ENCODE results near the gene CBR1. TPM values are rescaled to one million over a fixed set of nuclear protein-coding genes. Genes with fewer than 3 reads are reported as not detected.

The CBR1 gene
- total and polyA plus RNA-seq, 10 of the 15 experiments (the other 5 are each of a cell fraction or from before 2014, with no cell fraction given), result 16.9 to 138 (median 57.4) TPM

DNA sequence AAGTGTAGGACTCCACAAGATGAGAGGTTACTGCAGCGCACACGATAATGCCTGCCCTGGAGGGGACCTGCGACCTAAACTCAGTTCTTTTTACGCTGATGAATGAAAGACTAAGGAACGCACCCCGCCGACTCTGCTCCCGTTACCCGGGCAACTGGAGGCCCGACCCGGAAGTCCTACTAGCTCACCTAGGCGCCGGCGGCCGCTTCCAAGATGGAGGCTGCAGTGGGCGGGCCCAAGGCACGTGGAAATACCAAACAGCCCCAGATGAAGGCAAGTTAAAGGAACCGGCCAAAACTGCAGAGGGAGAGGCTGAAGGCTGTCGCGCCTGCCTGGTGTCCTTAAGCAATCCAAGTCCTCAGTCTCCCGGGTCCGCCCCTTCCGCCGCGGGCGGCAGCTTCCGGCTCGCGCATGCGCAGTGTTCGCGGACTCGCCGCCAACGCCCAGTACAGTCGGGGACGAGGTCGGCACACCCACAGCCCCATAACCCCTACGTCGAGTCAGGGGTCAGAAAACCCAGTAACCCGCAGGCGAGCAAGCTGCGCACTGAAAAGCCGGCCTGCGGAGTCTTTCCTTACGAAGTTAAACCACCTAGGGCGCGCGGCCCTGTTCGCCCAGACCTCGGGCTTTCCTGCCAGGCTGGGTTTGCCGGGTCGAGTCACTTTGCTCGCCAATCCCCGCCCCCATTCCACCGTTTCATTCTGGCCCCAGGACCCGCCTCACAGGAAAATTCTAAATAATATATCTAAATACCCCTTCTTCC is 9.5 kb upstream of the CBR1 start, which contains the start of gene SETD4:
Gene SETD4 (minus strand): TSS at position 368 of the 763 bp plus-strand sequence. CDS start 1,638 bp downstream, outside the sequence.
- Histone ChIP-seq H3K27me3 (replicated peaks in 1 of 2; ENCODE audit: control insufficient read depth in 2 of 2, insufficient read depth in 2 of 2, low read length in 1 of 2) (no peaks in the 10 kb centered on the region), H3K27ac (ENCODE audit: control insufficient read depth, insufficient read depth) (peak within 1 kb of the TSS; percentile 79), H3K4me1 (ENCODE audit: control insufficient read depth, insufficient read depth, low read length) (no peaks in the 10 kb centered on the region), H3K4me3 (peak within 1 kb of the TSS; percentile 87), H3K36me3 (ENCODE audit: control insufficient read depth in 2 of 2, insufficient read depth in 2 of 2, low read length in 1 of 2) (peaks cover 2 to 12% of the 10 kb centered on the region in 2 experiments), H3K4me2 (ENCODE audit: control insufficient read depth, insufficient read depth) (peak within 1 kb of the TSS; percentile 56), H3K79me2 (ENCODE audit: control insufficient read depth, insufficient read depth, low read length) (peaks cover 10% of the 10 kb centered on the region), H3K9me3 (replicated peaks; ENCODE audit: control insufficient read depth, insufficient read depth, low read length) (no peaks in the 10 kb centered on the region; the same call in 2 of the 3 replicates), H2AFZ (ENCODE audit: control insufficient read depth, low read depth, low read length) (peak within 1 kb of the TSS; percentile 73), H3K9ac (ENCODE audit: control insufficient read depth, insufficient read depth, low read length) (peak within 1 kb of the TSS; percentile 74), H4K20me1 (ENCODE audit: control insufficient read depth, insufficient read depth) (no peaks in the 10 kb centered on the region)
- FAIRE-seq, result peak; percentile 56
- DNase-seq (ENCODE audit: low read depth, low spot score), result peak; percentile 73
- ATAC-seq, result peak; percentile 94
- ChIA-PET POLR2A (interaction anchor here (0.5 to 2.3 kb wide), 4 partner anchors 9 to 261 kb away, joined by 3 to 5 read pairs (median 4); no protein-coding TSS in a partner anchor), RAD21 (ENCODE audit: unreplicated experiment) (interaction anchor here (1.0 to 2.1 kb wide), 6 partner anchors 10 to 53 kb away, joined by 3 to 10 read pairs (median 4); partner anchors contain the start of gene CBR1), CTCF (interaction anchor here (0.8 to 2.3 kb wide), 8 partner anchors 16 to 65 kb away, joined by 3 to 6 read pairs (median 4); no protein-coding TSS in a partner anchor), SMC1A (ENCODE audit: uncharacterized antibody, unreplicated experiment) (interaction anchor here (0.6 to 1.6 kb wide), 5 partner anchors 14 to 57 kb away, joined by 3 to 9 read pairs (median 3); no protein-coding TSS in a partner anchor)
- TSS peak; percentile 94 for BruUV-seq (replicated peaks)
- under 1% methylated on average over 55 of the region's 57 CpGs for WGBS (ENCODE audit: insufficient coverage, insufficient replicate concordance, low lambda C conversion rate, missing lambda C conversion rate)
- in situ Hi-C loops (cut with MboI), result no loop called here
- intact Hi-C loops (cut with micrococcal nuclease; ENCODE audit: unreplicated experiment), result loop anchor here (2.0 kb wide), 1 partner anchor 38 kb away; no protein-coding TSS in a partner anchor
- TF ChIP-seq CUX1 (IDR thresholded peaks at IDR 0.05; ENCODE audit: insufficient replicate concordance, low read depth, low read length) (no peak), ZNF24 (IDR thresholded peaks at IDR 0.05) (no peak), ZSCAN29 (IDR thresholded peaks at IDR 0.05) (no peak), BRCA1 (IDR thresholded peaks at IDR 0.05; ENCODE audit: low read depth, low read length) (no peak), SIX5 (IDR thresholded peaks at IDR 0.05; ENCODE audit: low read depth, low read length, severe bottlenecking) (peak; percentile 21), E4F1 (IDR thresholded peaks at IDR 0.05; ENCODE audit: borderline replicate concordance, partially characterized antibody) (peak; percentile 77), ZNF274 (IDR thresholded peaks at IDR 0.05; ENCODE audit: insufficient read depth, insufficient read length) (no peak), PAX8 (IDR thresholded peaks at IDR 0.05) (no peak), HDGF (IDR thresholded peaks at IDR 0.05) (no peak), REST (IDR thresholded peaks at IDR 0.05; ENCODE audit: low read depth, low read length) (no peak), NR2C1 (IDR thresholded peaks at IDR 0.05) (peak; percentile 95)
